Stomach (tissue), 4 donors: ENCODE data around the gene KANK4.

Experiments
- EP300 ChIP-seq: sonication (generic); formaldehyde crosslinking; IDR thresholded peaks from one replicate; pipeline ENCODE4 v1.6.1; 2017; ENCODE audit warnings: antibody characterized with exemption
- POLR2A ChIP-seq, 4 donors: fragments of 450-650 bp; IDR thresholded peaks; one replicate each; pipeline ENCODE4 v1.6.1; 2016; ENCODE audit warnings: antibody characterized with exemption in 4 of 4, control low read depth in 2 of 4, mild to moderate bottlenecking in 1 of 4, moderate library complexity in 1 of 4
- TF ChIP-seq, protein P1 (sequence below), 7 experiments: fragments of 450-650 bp in 4 of 7; fragments of 200-600 bp in 3 of 7; sonication (generic) in 3 of 7; IDR thresholded peaks; one replicate each; pipeline ENCODE4 v1.5.1; 2016 to 2019; ENCODE audit warnings: antibody characterized with exemption in 7 of 7, control low read depth in 2 of 7, mild to moderate bottlenecking in 1 of 7

DNA sequence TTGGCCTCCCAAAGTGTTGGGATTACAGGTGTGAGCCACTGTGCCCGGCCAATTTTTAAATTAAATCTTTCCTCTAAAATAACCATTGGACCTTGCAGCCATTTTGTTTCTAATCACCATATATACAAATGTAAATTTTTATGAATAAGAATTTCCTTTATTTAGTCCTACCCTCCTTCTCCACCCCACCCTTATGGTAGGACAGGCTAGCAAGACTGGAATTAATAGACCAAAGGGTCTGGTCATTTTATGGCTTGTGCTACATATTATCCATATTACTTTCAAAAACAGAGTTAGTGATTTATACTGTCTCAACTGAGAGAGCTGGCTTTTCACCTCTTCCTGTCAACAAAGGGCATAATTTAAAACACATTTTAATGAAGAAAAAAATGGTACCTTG is 98.1 kb downstream of the KANK4 start:
- TF ChIP-seq, protein P1, sequence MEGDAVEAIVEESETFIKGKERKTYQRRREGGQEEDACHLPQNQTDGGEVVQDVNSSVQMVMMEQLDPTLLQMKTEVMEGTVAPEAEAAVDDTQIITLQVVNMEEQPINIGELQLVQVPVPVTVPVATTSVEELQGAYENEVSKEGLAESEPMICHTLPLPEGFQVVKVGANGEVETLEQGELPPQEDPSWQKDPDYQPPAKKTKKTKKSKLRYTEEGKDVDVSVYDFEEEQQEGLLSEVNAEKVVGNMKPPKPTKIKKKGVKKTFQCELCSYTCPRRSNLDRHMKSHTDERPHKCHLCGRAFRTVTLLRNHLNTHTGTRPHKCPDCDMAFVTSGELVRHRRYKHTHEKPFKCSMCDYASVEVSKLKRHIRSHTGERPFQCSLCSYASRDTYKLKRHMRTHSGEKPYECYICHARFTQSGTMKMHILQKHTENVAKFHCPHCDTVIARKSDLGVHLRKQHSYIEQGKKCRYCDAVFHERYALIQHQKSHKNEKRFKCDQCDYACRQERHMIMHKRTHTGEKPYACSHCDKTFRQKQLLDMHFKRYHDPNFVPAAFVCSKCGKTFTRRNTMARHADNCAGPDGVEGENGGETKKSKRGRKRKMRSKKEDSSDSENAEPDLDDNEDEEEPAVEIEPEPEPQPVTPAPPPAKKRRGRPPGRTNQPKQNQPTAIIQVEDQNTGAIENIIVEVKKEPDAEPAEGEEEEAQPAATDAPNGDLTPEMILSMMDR (IDR thresholded peaks at IDR 0.05) = no peak
- TF ChIP-seq POLR2A (IDR thresholded peaks at IDR 0.05) = no peak
- TF ChIP-seq EP300 = no peak
